ENCODE results near the gene KCNJ12.
"Not testable (repeated sequence)": the region's sequence is repeated elsewhere in the genome, so short reads cannot be mapped to it uniquely, and the experiment has no call there.

Gene KCNJ12

GRCh38 chr17:21341279-21341678 lies 34.9 kb upstream of the KCNJ12 start:
- not testable (repeated sequence) for H3K27me3 ChIP-seq (replicated peaks; ENCODE audit: control insufficient read depth, insufficient read depth, low read length, poor library complexity, severe bottlenecking); H3K4me1 ChIP-seq (ENCODE audit: control insufficient read depth, insufficient read depth, low read length, poor library complexity, severe bottlenecking); H3K36me3 ChIP-seq (ENCODE audit: control insufficient read depth, insufficient read depth, low read length); H3K4me3 ChIP-seq (ENCODE audit: insufficient read depth, low read depth, low read length, poor library complexity, severe bottlenecking); H3K27ac ChIP-seq (ENCODE audit: insufficient read depth, low read length, poor library complexity, severe bottlenecking); H3K9me3 ChIP-seq (ENCODE audit: control insufficient read depth, low read length); DNase-seq

DNA sequence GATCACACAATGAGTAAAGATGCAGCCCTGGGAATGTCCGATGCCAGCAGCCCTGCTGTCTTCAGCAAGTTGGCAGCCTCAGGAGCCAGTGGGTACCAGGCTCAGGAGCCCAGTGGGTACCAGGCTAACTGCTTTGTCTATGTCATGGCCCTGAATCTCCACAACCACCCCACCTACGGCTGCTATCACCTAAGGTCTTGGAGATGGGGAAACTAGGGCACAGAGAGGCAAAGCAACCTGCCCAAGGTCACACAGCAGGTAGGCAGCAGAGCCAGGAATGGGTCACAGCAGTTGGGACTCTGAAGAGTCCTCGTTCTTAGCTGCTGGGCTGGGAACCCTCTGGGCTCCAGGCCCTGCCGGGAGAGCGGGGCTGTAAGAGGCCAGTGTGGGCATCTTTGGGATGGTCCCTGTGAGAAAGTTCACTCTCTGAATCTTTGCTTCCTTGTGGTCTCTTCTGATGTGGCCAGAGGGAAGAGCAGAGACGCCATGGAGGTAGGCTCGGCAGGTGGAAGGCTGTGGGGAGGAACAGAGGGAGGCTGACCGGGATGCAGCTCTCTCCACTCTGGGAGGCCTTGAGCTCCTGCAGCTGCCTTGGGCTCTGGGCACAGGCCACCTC lies 34.1 kb upstream of the KCNJ12 start:
- DNase-seq; H3K36me3 ChIP-seq (ENCODE audit: control insufficient read depth, insufficient read depth, low read length); H3K27me3 ChIP-seq (replicated peaks; ENCODE audit: control insufficient read depth, insufficient read depth, low read length, poor library complexity, severe bottlenecking); H3K4me3 ChIP-seq (ENCODE audit: insufficient read depth, low read depth, low read length, poor library complexity, severe bottlenecking); H3K9me3 ChIP-seq (ENCODE audit: control insufficient read depth, low read length); H3K4me1 ChIP-seq (ENCODE audit: control insufficient read depth, insufficient read depth, low read length, poor library complexity, severe bottlenecking); H3K27ac ChIP-seq (ENCODE audit: insufficient read depth, low read length, poor library complexity, severe bottlenecking): not testable (repeated sequence)

DNA sequence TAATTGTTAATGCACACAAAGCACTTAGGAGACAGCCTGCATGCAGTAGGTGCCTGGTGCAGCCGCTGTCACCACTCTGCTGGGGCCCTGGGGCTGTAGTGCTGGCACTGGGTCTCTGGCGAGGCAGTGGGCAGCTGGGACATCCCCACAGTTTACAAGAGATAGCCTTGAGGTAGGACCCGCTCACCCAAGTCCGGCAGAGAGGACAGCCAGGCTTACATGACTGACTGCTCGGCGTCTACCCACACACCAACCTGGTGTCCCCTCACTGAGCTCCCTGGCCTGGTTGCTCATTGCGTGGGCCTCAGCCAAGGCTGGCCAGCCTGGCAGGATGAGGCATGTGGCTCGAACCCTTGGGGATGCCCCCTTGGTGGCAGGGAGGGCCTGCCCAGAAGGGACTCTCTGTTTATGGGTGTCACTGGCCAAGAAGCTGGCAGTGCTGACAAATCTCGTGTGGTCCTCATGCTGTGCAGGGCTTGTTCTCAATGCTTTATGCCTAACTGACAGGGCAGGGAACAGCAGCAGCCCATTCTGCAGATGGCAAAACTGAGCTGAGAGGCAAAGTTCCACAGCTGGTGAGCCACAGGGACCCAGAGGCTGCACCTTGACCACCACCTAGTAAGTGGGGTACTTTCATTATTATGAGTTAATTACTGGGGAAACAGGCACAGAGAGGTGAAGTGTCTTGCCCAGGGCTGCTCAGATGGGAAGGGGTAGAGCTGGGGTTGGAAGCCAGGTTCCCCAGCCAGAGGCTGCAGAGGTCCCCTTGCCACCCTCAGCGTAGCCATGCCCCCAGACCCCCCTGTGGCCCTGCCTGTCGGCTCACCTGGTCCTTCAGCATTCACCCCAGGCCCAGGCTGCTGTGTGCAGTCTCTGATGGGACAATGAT lies 32.9 kb upstream of the KCNJ12 start:
- not testable (repeated sequence) for H3K4me3 ChIP-seq (ENCODE audit: insufficient read depth, low read depth, low read length, poor library complexity, severe bottlenecking); H3K27me3 ChIP-seq (replicated peaks; ENCODE audit: control insufficient read depth, insufficient read depth, low read length, poor library complexity, severe bottlenecking); H3K27ac ChIP-seq (ENCODE audit: insufficient read depth, low read length, poor library complexity, severe bottlenecking); H3K9me3 ChIP-seq (ENCODE audit: control insufficient read depth, low read length); DNase-seq; H3K36me3 ChIP-seq (ENCODE audit: control insufficient read depth, insufficient read depth, low read length); H3K4me1 ChIP-seq (ENCODE audit: control insufficient read depth, insufficient read depth, low read length, poor library complexity, severe bottlenecking)

DNA sequence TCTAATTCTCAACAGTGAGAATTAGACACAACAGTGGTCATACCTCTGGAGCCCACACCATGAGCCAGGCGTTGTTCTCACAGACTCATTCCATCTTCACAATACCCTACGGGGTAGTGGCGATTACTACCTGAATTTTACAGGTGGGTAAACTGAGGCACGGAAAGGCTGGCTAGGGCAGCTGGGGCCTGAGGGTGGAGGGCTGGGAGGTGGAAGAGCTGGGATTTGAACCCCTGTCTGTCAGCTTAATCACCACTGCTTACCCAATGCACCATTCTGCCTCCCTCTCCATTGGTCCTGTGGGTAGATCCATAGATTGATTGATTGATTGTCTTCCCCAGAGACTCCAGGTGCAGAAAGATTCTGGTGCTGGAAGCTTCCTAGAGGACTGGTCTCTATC lies 31.4 kb upstream of the KCNJ12 start:
- not testable (repeated sequence) for H3K4me3 ChIP-seq (ENCODE audit: insufficient read depth, low read depth, low read length, poor library complexity, severe bottlenecking); DNase-seq; H3K4me1 ChIP-seq (ENCODE audit: control insufficient read depth, insufficient read depth, low read length, poor library complexity, severe bottlenecking); H3K27ac ChIP-seq (ENCODE audit: insufficient read depth, low read length, poor library complexity, severe bottlenecking); H3K27me3 ChIP-seq (replicated peaks; ENCODE audit: control insufficient read depth, insufficient read depth, low read length, poor library complexity, severe bottlenecking); H3K36me3 ChIP-seq (ENCODE audit: control insufficient read depth, insufficient read depth, low read length); H3K9me3 ChIP-seq (ENCODE audit: control insufficient read depth, low read length)

- no peaks in the 10 kb centered on the region for H3K9me3 ChIP-seq (ENCODE audit: control insufficient read depth, low read length)
- DNase-seq: no peak
- no peak overlapping the region for H3K4me3 ChIP-seq (ENCODE audit: insufficient read depth, low read depth, low read length, poor library complexity, severe bottlenecking)
- H3K4me1 ChIP-seq (ENCODE audit: control insufficient read depth, insufficient read depth, low read length, poor library complexity, severe bottlenecking): no peaks in the 10 kb centered on the region
- H3K27ac ChIP-seq (ENCODE audit: insufficient read depth, low read length, poor library complexity, severe bottlenecking): no peak overlapping the region
- no peaks in the 10 kb centered on the region for H3K36me3 ChIP-seq (ENCODE audit: control insufficient read depth, insufficient read depth, low read length)
- H3K27me3 ChIP-seq (replicated peaks; ENCODE audit: control insufficient read depth, insufficient read depth, low read length, poor library complexity, severe bottlenecking): no peaks in the 10 kb centered on the region
Observed at GRCh38 chr17:21345236-21345635, 30.9 kb upstream of the KCNJ12 start.

DNA sequence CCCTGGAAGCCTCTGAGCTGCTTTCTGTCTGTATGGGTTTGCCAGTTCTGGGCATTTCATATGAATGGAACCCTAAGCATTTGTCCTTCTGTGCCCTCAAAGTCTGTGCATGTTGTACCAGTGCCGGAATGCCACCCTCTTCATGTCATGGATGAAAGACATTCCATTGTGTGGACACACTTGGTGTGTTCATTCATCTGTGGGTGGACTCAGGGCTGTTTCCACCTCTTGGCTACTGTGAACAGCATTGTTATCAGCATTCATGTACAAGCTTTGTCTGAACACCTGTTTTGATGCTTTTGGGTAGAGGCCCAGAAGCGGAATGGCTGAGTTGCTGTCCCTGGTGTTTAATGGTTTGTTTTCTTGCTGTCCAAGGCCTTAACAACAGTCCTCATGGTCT lies 30.1 kb upstream of the KCNJ12 start:
- DNase-seq; H3K9me3 ChIP-seq (ENCODE audit: control insufficient read depth, low read length): not testable (repeated sequence)

GRCh38 chr17:21346651-21347250 lies 29.4 kb upstream of the KCNJ12 start:
- not testable (repeated sequence) for H3K4me1 ChIP-seq (ENCODE audit: control insufficient read depth, insufficient read depth, low read length, poor library complexity, severe bottlenecking); DNase-seq; H3K27ac ChIP-seq (ENCODE audit: insufficient read depth, low read length, poor library complexity, severe bottlenecking); H3K36me3 ChIP-seq (ENCODE audit: control insufficient read depth, insufficient read depth, low read length); H3K27me3 ChIP-seq (replicated peaks; ENCODE audit: control insufficient read depth, insufficient read depth, low read length, poor library complexity, severe bottlenecking); H3K9me3 ChIP-seq (ENCODE audit: control insufficient read depth, low read length); H3K4me3 ChIP-seq (ENCODE audit: insufficient read depth, low read depth, low read length, poor library complexity, severe bottlenecking)

More for the DNA sequence above, 30.1 kb upstream of the KCNJ12 start:
- not testable (repeated sequence) for H3K27ac ChIP-seq (ENCODE audit: insufficient read depth, low read length, poor library complexity, severe bottlenecking); H3K36me3 ChIP-seq (ENCODE audit: control insufficient read depth, insufficient read depth, low read length); H3K4me1 ChIP-seq (ENCODE audit: control insufficient read depth, insufficient read depth, low read length, poor library complexity, severe bottlenecking); H3K27me3 ChIP-seq (replicated peaks; ENCODE audit: control insufficient read depth, insufficient read depth, low read length, poor library complexity, severe bottlenecking); H3K4me3 ChIP-seq (ENCODE audit: insufficient read depth, low read depth, low read length, poor library complexity, severe bottlenecking)

GRCh38 chr17:21347660-21348059 lies 28.5 kb upstream of the KCNJ12 start:
- H3K27me3 ChIP-seq (replicated peaks; ENCODE audit: control insufficient read depth, insufficient read depth, low read length, poor library complexity, severe bottlenecking); H3K9me3 ChIP-seq (ENCODE audit: control insufficient read depth, low read length); H3K4me1 ChIP-seq (ENCODE audit: control insufficient read depth, insufficient read depth, low read length, poor library complexity, severe bottlenecking); H3K4me3 ChIP-seq (ENCODE audit: insufficient read depth, low read depth, low read length, poor library complexity, severe bottlenecking); DNase-seq; H3K36me3 ChIP-seq (ENCODE audit: control insufficient read depth, insufficient read depth, low read length); H3K27ac ChIP-seq (ENCODE audit: insufficient read depth, low read length, poor library complexity, severe bottlenecking): not testable (repeated sequence)

DNA sequence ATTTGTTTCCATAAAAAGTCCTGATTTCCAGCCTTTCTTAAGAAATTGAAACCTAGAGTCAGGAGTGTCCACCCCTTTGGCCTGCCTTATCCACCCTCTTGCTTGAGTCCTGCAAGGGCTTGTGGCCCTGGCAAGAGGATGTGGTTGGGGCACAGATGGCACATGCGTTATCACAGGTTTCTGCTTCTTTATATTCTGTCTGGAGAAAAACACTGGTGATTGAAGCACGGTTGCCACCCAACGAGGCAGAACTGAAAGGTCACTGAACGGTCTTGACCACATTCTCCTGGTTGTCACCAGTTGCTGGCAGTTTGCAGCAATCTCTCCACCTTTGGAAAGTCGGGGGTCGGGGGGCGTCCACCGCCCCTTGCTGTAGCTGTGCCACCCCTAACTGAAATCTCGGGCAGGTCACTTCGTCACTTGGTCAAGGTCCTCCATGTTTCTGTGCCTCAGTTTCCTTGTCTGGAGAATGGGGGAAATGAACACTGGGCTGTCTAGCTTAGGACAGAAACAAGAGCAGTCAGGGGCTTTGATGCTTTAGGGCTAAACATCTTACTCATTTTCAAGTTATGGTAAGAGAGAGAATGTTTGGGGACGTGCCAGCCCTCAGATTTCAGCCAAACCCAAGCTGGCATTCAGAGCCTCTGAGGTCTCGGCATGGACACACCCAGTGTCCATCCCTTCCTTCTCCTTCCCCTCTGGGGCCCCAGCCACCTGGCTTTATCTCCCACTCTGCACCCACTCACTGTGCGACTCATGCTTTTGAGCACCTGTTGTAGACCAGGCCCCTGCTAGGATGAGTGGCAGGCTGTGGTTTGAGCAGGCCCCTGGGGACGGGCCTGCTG lies 27.9 kb upstream of the KCNJ12 start:
- DNase-seq; H3K4me3 ChIP-seq (ENCODE audit: insufficient read depth, low read depth, low read length, poor library complexity, severe bottlenecking); H3K27ac ChIP-seq (ENCODE audit: insufficient read depth, low read length, poor library complexity, severe bottlenecking); H3K4me1 ChIP-seq (ENCODE audit: control insufficient read depth, insufficient read depth, low read length, poor library complexity, severe bottlenecking); H3K36me3 ChIP-seq (ENCODE audit: control insufficient read depth, insufficient read depth, low read length); H3K27me3 ChIP-seq (replicated peaks; ENCODE audit: control insufficient read depth, insufficient read depth, low read length, poor library complexity, severe bottlenecking); H3K9me3 ChIP-seq (ENCODE audit: control insufficient read depth, low read length): not testable (repeated sequence)

Measured in effector memory CD4-positive, alpha-beta T cell (primary cell).